ENCODE measurements around the gene HCN3.

Gene HCN3

DNA sequence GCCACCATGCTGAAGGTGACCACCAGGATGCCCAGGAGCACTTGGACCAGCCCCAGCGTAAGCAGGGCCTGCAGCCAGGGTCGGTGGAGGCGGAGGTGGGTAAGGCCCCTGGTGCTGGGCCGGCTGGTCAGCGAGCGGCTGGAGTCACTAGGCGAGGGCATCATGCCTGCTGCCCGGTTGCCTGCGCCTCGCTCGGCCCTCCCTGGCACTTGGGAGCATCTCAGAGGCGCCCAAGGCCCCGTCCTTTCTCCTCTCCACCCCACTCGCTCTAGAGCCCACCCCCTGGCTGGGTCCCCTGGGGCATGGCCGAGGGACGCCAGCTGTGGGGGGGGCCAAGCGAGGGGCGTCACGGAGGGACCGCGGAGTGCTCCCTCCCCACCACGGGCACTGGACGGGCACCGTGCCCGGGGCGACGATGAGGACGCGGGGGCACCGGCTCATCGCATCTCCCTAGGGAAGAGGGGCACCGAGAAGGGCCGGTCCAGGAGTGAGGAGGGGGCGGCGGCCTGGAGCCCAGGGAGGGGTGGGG is 22.5 kb upstream of the HCN3 start:
- H3K27me3 ChIP-seq (ENCODE audit: insufficient read depth, low read length): no peaks in the 10 kb centered on the region; the same call in 1 of the 2 replicates
- H3K27ac ChIP-seq (ENCODE audit: low read length): no peak overlapping the region
- peaks cover 12% of the 10 kb centered on the region; the same call in 1 of the 2 replicates for H3K36me3 ChIP-seq (ENCODE audit: insufficient read depth, low read depth, low read length)
- H3K4me1 ChIP-seq (ENCODE audit: insufficient read depth, low read length): no peaks in the 10 kb centered on the region; the same call in 1 of the 2 replicates
- peak overlapping the region; percentile 79 for H3K9ac ChIP-seq (ENCODE audit: low read depth, low read length)
- no peaks in the 10 kb centered on the region for H3K9me3 ChIP-seq (ENCODE audit: insufficient read depth, low read depth, low read length)
- peak overlapping the region; percentile 83 for H3K4me3 ChIP-seq (ENCODE audit: low read length)

- Histone ChIP-seq H3K4me3 (ENCODE audit: low read length) (peak within 1 kb of the TSS; percentile 83), H3K27ac (ENCODE audit: low read length) (no peak within 1 kb of the TSS)
Observed at GRCh38 chr1:155255243-155256007, 21.8 kb upstream of the HCN3 start, which contains the start of gene ENTREP3. TSS of gene ENTREP3 (minus strand) at chr1:155255483. CDS start at chr1:155254877, 606 bp downstream.

GRCh38 chr1:155256058-155256852 is 21.0 kb upstream of the HCN3 start:
- H3K36me3 ChIP-seq (ENCODE audit: insufficient read depth, low read depth, low read length): peaks cover 15% of the 10 kb centered on the region; the same call in 1 of the 2 replicates

More at GRCh38 chr1:155255243-155256007, 21.8 kb upstream of the HCN3 start, which contains the start of gene ENTREP3:
- H3K27me3 ChIP-seq (ENCODE audit: insufficient read depth, low read length): no peaks in the 10 kb centered on the region
- H3K9me3 ChIP-seq (ENCODE audit: insufficient read depth, low read depth, low read length): no peaks in the 10 kb centered on the region
- H3K4me1 ChIP-seq (ENCODE audit: insufficient read depth, low read length): no peaks in the 10 kb centered on the region; the same call in 1 of the 2 replicates
- peaks cover 15% of the 10 kb centered on the region; the same call in 1 of the 2 replicates for H3K36me3 ChIP-seq (ENCODE audit: insufficient read depth, low read depth, low read length)
- H3K9ac ChIP-seq (ENCODE audit: low read depth, low read length): peak within 1 kb of the TSS; percentile 79

GRCh38 chr1:155260276-155260675 is 17.0 kb upstream of the HCN3 start:
- Histone ChIP-seq H3K27me3 (ENCODE audit: insufficient read depth, low read length) (no peaks in the 10 kb centered on the region), H3K4me3 (ENCODE audit: low read length) (no peak overlapping the region), H3K36me3 (ENCODE audit: insufficient read depth, low read depth, low read length) (peaks cover 42% of the 10 kb centered on the region), H3K4me1 (ENCODE audit: insufficient read depth, low read length) (peaks cover 5% of the 10 kb centered on the region; the same call in 1 of the 2 replicates), H3K9me3 (ENCODE audit: insufficient read depth, low read depth, low read length) (no peaks in the 10 kb centered on the region), H3K9ac (ENCODE audit: low read depth, low read length) (no peak overlapping the region), H3K27ac (ENCODE audit: low read length) (no peak overlapping the region)

More at GRCh38 chr1:155256058-155256852, 21.0 kb upstream of the HCN3 start:
- Histone ChIP-seq H3K4me3 (ENCODE audit: low read length) (peak overlapping the region; percentile 83), H3K27ac (ENCODE audit: low read length) (no peak overlapping the region), H3K27me3 (ENCODE audit: insufficient read depth, low read length) (no peaks in the 10 kb centered on the region), H3K4me1 (ENCODE audit: insufficient read depth, low read length) (peaks cover 3% of the 10 kb centered on the region; the same call in 1 of the 2 replicates), H3K9ac (ENCODE audit: low read depth, low read length) (peak overlapping the region; percentile 79; the same call in 1 of the 2 replicates), H3K9me3 (ENCODE audit: insufficient read depth, low read depth, low read length) (no peaks in the 10 kb centered on the region)

GRCh38 chr1:155261493-155261851 is 15.8 kb upstream of the HCN3 start:
- Histone ChIP-seq H3K27ac (ENCODE audit: low read length) (no peak overlapping the region), H3K4me3 (ENCODE audit: low read length) (peak overlapping the region; percentile 88), H3K4me1 (ENCODE audit: insufficient read depth, low read length) (peaks cover 5% of the 10 kb centered on the region; the same call in 1 of the 2 replicates), H3K27me3 (ENCODE audit: insufficient read depth, low read length) (no peaks in the 10 kb centered on the region), H3K36me3 (ENCODE audit: insufficient read depth, low read depth, low read length) (peaks cover 52% of the 10 kb centered on the region), H3K9ac (ENCODE audit: low read depth, low read length) (peak overlapping the region; percentile 88), H3K9me3 (ENCODE audit: insufficient read depth, low read depth, low read length) (no peaks in the 10 kb centered on the region)

DNA sequence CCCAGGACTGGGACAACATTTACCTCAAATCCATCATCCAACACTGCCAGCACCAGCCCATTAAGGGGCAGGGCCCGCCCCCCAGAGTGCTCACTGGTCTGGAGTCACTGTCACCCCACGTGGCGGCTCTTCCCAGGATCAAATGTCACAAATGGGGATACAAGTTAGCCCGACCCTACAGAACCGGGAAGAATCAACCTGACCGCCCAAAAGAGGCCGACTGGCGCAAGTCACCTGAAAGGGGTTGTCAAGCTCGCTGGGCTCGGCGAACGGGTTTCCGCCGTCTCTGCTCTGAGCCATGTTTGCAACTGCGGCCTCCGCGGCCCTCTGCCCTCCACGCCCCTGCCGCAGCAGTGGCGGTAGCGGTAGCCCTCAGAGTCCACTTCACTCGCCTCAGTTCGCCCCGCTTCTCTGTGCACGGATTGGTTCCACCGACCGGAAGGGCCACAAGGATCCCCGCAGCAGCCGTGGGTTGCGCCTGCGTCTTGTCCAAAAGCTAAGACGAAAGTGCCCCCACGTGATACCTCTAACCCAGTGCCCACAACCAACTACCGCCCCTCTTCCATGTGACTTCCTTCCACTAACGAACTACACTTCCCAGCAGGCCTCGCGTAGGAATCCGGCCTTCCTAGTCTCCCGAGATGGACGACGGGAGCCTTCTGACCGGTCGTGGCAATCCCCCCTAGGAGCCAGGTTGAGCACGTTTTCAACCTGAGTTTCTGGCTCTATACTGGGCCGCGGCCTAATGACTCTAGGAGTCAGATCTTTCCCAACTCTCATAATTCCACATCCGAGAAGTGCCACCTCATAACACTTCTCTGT is 15.2 kb upstream of the HCN3 start, which contains the start of gene SCAMP3:
Gene SCAMP3 (minus strand): TSS at position 509 of the 822 bp plus-strand sequence. CDS start 209 bp downstream, at position 300.
- peak within 1 kb of the TSS; percentile 88 for H3K4me3 ChIP-seq (ENCODE audit: low read length)
- no peaks in the 10 kb centered on the region for H3K9me3 ChIP-seq (ENCODE audit: insufficient read depth, low read depth, low read length)
- peak within 1 kb of the TSS; percentile 68 for H3K27ac ChIP-seq (ENCODE audit: low read length)
- peaks cover 5% of the 10 kb centered on the region; the same call in 1 of the 2 replicates for H3K4me1 ChIP-seq (ENCODE audit: insufficient read depth, low read length)
- H3K27me3 ChIP-seq (ENCODE audit: insufficient read depth, low read length): no peaks in the 10 kb centered on the region
- peaks cover 52% of the 10 kb centered on the region for H3K36me3 ChIP-seq (ENCODE audit: insufficient read depth, low read depth, low read length)
- H3K9ac ChIP-seq (ENCODE audit: low read depth, low read length): peak within 1 kb of the TSS; percentile 88

- H3K9ac ChIP-seq (ENCODE audit: low read depth, low read length): peak overlapping the region; percentile 18; the same call in 1 of the 2 replicates
- H3K4me3 ChIP-seq (ENCODE audit: low read length): no peak overlapping the region
- H3K36me3 ChIP-seq (ENCODE audit: insufficient read depth, low read depth, low read length): peaks cover 61% of the 10 kb centered on the region
- H3K4me1 ChIP-seq (ENCODE audit: insufficient read depth, low read length): peaks cover 5% of the 10 kb centered on the region; the same call in 1 of the 2 replicates
- no peak overlapping the region for H3K27ac ChIP-seq (ENCODE audit: low read length)
- H3K9me3 ChIP-seq (ENCODE audit: insufficient read depth, low read depth, low read length): no peaks in the 10 kb centered on the region
- H3K27me3 ChIP-seq (ENCODE audit: insufficient read depth, low read length): no peaks in the 10 kb centered on the region
Observed at GRCh38 chr1:155263067-155263466, 14.2 kb upstream of the HCN3 start.

- no peak overlapping the region for H3K27ac ChIP-seq (ENCODE audit: low read length)
- H3K27me3 ChIP-seq (ENCODE audit: insufficient read depth, low read length): no peaks in the 10 kb centered on the region
- H3K36me3 ChIP-seq (ENCODE audit: insufficient read depth, low read depth, low read length): peaks cover 88% of the 10 kb centered on the region
- no peaks in the 10 kb centered on the region for H3K4me1 ChIP-seq (ENCODE audit: insufficient read depth, low read length)
- H3K9ac ChIP-seq (ENCODE audit: low read depth, low read length): no peak overlapping the region
- H3K9me3 ChIP-seq (ENCODE audit: insufficient read depth, low read depth, low read length): no peaks in the 10 kb centered on the region
- H3K4me3 ChIP-seq (ENCODE audit: low read length): no peak overlapping the region
Observed at GRCh38 chr1:155266553-155266952, 10.7 kb upstream of the HCN3 start.

DNA sequence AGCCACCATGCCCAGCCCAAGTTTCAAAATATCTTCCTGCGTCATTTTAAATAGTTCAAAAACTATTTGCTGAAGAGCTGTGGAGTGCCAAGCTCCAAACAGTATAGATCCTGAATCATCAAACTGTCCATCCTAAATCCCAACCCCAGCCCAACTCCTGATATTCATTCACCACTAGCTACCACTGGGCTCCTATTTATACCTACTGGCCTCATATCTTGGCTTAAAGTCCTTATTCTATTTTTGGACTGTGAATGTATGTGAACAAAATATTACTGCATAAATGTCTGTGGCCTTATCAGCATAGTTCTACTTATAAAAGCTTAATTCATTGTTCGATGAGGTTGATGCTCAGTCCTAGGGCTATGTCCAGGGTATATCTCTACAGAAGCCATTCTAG is 9.9 kb upstream of the HCN3 start:
- H3K9me3 ChIP-seq (ENCODE audit: insufficient read depth, low read depth, low read length): no peaks in the 10 kb centered on the region
- no peak overlapping the region for H3K27ac ChIP-seq (ENCODE audit: low read length)
- H3K36me3 ChIP-seq (ENCODE audit: insufficient read depth, low read depth, low read length): peaks cover 90% of the 10 kb centered on the region
- H3K9ac ChIP-seq (ENCODE audit: low read depth, low read length): no peak overlapping the region
- no peak overlapping the region for H3K4me3 ChIP-seq (ENCODE audit: low read length)
- H3K27me3 ChIP-seq (ENCODE audit: insufficient read depth, low read length): no peaks in the 10 kb centered on the region
- H3K4me1 ChIP-seq (ENCODE audit: insufficient read depth, low read length): no peaks in the 10 kb centered on the region

- Histone ChIP-seq H3K27ac (ENCODE audit: low read length) (no peak overlapping the region), H3K36me3 (ENCODE audit: insufficient read depth, low read depth, low read length) (peaks cover 79% of the 10 kb centered on the region), H3K27me3 (ENCODE audit: insufficient read depth, low read length) (no peaks in the 10 kb centered on the region), H3K9ac (ENCODE audit: low read depth, low read length) (no peak overlapping the region), H3K4me3 (ENCODE audit: low read length) (no peak overlapping the region), H3K9me3 (ENCODE audit: insufficient read depth, low read depth, low read length) (no peaks in the 10 kb centered on the region), H3K4me1 (ENCODE audit: insufficient read depth, low read length) (peaks cover 1% of the 10 kb centered on the region; the same call in 1 of the 2 replicates)
Observed at GRCh38 chr1:155268630-155269029, 8.6 kb upstream of the HCN3 start.
